ENCODE data around the gene ANXA6.
A peak's percentile ranks its signal among the peaks of the same experiment; 100 is the strongest.
"Not testable (repeated sequence)": the region's sequence is repeated elsewhere in the genome, so short reads cannot be mapped to it uniquely, and the experiment has no call there.

ANXA6 gene

DNA sequence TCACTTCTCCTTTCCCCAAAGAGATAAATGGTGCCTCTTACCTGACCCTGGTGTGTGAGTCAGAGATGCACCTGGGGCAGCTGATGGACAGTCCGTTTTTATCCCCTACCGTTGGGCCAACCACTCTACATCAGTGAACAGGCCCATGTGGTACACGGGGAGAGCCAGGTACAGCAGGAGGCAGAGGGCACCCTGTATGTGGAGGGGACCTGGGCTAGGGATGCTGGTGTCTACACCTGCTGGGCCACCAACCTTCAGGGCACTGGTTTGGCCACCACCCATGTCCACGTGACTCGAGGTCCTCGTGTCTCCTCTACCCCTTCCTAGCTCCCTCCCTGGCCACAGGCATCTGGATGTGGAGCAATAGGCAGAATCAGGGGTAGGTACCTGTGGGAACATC lies 22.7 kb upstream of the ANXA6 start:
- FAIRE-seq = no peak

DNA sequence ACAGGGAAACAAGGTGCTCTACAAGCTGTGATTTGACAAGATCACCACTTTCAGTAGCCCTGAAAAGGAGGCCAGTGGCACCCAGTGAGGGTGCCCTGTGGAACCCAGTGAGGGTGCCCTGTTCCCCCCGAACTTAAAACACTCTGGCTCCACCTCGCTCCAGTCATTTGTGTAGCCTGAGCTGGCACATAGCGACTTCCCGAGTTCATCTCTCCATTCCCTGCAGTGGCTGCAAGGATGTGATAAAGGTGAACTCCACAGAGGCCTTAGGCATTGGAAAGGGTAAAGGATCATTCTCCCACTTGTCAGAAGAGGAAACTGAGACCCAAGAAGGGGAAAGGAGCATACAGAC lies 21.9 kb upstream of the ANXA6 start:
- no peak for FAIRE-seq

DNA sequence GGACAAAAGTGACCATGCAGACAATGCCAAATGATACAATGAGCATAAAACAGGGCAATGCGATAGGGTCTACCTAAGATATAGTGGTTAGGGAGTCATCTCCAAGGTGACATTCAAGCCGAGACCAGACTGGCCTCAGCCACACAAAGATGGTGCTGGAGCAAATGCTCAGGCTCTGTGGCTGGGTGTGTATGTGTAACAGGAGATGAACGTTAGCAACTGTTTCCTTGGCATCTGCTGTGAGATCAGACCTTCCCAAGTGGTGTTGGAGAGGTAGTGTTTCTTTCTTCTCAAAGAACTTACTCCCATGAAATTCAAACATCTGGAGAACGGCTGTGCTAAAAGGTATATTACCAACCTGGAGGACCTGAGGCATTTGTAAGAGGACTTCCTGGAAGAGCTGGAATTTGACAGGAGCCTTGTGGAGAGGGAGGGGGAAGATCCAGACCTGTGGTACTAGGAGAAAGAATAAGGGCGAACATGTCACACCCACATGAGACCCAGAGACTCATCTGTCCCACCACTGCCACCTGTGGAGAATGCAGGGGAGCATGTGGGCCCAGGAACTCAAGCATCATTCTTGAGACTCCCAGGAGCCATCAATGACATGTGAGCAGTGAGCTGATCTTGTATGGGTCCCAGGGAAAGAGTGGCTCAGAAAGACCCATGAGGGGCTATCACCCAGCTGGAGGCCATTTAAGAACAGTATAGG lies 21.4 kb upstream of the ANXA6 start:
- FAIRE-seq = no peak

DNA sequence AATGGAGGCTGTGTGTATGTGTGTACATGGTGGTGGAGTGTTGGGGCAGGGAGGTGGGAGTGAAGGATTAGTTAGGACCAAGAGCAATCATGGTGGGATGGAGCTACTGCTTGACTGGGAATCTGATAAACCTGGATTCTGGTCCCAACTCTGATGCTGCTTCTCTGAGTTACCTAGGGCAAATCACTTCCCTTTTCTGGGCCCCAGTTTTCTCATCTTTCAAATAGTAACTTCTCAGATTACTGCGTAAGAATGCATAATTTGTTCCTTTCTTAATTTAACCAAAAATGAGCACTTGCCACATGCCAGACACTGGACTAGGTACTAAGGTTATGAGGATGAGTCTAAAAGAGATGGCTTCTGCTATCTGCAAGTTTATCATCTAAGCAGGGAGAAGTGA lies 20.8 kb upstream of the ANXA6 start:
- no peak for FAIRE-seq

DNA sequence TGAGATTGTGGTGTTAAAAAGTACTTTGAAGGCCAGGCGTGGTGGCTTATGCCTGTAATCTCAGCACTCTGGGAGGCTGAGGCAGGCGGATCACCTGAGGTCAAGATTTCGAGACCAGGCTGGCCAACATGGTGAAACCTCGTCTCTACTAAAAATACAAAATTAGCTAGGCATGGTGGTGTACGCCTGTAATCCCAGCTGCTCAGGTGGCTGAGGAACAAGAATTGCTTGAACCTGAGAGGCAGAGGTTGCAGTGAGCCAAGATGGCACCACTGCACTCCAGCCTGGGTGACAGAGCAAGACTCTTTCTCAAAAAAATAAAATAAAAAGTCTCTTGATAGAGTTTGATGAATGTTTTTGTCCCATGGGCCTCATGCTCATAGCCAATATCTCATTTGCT lies 18.7 kb upstream of the ANXA6 start:
- FAIRE-seq = not testable (repeated sequence)

DNA sequence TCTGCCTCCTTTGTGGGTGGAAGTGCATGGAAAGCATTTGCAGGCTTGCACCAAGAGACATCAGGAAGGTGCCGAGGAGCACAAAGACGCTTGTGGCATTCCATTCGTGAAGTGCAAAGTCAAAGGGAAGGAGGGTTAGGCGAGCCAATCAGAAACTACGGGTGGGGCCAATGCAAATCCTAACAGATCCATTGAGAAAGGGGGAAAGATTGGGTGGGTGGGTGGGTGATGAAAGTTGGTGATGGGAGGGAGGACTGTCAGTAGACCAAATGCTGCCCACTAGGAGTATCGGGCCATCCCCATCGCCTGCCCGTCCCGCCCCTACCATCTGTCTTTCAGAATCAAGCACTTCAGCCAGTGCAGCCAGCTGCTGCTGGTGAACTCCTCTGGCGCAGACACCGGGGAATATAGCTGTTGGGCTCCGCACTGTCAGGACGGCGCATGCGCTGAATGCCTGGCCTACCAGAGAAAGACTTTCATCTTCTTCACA lies 17.1 kb upstream of the ANXA6 start:
- FAIRE-seq = no peak

DNA sequence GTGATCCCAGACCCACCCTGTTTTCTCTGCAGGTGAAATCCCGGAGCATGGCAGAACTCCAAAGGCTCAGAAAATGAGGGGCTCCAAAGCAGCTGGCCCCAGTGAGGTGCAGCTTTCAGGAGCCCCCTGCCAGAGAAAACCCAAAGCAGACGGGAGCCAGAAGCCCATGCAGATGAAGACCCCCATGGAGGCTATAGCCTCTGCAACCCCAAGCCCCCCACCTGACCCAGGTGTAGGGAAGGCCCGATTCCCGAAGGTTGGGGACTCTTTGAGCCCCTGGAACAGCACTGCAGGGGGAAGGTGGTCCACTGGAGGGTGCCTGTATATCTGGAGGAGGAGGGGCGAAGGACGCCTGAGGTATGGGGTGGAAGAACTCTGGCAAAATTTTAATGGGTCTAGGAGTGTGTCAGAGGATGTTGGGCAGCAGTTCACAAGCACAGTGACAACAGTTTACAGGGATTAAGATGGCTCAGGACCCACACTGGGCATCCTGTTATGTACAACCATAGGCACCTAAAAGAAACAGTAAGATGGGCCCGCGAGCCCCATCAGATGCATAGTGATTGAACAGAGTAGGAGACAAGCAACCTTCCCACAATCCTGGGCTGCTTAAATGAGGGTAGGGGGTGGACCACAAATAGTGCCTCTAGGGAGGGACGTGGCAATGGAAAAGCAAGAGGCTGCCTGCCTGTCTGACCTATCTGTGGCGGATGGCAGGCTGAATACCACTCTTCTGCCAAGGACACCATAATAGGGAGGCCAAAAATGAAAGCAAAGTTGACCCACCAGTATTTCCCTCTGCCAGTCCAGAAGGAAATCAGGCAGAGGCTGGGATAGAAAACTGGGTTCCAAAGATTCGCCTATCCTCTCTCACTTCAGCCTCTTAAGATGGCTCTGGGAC lies 16.4 kb upstream of the ANXA6 start:
- FAIRE-seq = no peak

DNA sequence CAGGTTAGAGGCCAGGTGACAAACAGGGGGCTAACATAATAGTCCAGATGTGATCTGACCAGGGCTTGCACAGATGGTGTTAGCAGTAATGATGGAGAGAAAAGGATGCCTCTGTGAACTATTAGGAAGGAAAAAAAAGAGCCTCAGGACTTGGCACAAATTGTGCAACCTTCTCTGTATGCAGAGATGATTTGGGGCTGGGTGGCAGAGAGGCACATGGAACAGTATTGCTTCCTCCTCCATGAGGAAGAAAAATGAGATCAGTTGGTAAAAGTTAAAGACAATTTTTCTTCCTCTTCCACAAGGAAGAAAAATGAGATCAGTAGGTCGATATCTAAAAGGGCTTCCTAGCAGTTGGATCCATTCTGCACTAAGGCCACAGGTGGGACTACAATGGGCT lies 13.9 kb upstream of the ANXA6 start:
- no peak for FAIRE-seq

DNA sequence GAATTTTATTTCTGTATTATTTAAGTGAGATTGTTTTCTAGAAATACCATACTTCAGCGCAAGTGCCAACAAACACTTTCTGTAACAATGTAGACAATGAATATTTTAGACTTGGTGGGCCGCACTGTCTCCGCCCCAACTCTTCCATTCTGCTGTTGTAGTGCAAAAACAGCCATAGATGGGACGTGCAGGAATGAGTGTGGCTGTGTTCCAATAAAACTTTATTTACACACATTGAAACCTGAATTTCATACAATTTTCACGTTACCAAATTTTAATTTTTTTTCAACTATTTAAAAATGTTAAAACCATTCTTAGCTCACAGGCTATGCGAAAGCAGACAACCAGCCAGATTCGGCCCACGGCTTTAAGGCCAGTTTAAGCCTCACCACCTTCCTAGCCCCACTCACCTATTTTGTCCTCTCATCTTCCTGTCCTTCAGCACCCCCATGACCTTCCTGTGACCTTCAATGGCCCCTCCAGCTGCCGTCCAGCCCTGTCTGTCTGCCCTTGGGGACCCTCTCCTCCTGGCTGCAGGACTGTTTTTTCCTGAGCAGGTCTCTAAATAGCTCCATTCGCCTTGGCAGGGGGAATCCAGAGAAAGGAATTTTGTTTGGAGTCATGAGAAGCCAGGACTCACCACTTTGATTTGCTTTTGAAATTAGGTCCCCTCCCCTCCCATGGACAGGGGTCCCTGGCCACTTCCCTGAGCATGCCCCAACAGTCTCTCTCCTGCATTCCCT lies 11.2 kb upstream of the ANXA6 start:
- no peak for FAIRE-seq

DNA sequence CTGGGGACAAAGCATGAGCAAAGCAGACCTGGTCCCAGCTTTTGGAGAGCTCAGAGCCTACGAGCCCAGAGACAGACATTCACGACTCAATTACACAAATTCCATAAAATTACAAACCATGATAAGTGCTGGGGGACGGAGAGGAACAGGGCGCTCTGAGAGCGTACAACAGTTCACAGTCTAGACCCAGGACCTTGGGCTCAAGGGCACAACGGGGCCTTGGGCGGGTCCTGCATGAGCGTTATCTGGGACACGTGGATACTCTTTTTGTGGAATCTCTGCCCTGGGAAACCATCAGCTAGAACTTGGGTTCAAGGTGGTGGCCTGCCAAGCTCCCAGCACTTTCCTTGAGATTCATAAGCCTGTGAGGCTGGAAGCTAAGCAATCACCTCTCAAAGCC lies 9.4 kb upstream of the ANXA6 start:
- FAIRE-seq = no peak

DNA sequence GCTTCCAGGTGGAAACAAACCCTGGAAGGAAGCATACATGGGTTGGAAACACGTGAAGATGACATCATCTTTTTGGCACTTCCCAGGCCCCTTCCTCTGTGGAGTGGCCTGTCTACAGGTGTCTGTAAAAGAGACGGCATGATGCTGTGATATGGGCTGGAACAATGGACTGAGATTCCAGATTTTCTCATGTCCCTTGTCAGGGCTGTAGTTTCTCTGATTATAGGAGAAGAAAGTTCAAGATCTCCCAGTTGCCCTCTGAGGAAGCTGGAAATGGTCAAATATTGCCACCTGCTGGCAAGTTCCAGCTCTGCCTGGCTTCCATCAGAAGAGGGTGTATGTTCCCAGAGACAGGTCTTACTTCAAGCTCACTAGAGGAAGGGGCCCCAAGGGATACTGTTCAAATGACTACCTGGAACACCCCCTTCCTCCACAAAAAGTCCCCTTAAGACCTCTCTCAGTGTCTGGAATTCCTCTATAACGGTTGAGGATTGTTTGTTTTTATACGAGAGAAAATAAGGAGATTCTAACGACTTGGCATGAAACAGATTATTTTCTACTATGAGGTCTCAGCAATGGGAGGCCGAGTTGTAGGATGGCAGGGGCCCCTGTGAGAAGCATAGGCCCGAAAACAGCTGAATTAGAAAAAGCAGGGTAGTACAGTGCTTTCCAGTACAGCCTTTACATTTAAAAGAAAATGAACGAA lies 7.3 kb upstream of the ANXA6 start:
- peak; percentile 81 for FAIRE-seq

DNA sequence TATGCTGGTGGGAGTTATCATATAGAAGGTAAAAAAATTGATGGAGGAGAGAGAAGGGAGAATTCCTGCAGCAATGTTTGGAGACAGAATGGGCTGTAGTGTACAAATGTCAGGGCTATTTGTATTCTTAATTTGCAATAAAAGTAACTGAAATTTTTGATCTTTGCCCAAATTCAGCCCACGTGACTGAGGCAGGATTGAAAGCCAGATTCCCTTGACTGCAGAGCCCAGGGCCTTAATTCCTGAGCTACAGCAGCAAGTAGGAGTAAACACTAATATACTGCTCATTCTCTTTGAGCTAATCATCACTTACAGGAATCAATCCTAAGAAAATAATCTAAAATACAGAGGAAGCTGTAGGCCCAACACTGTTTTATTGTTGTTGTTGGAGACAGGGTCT lies 5.2 kb upstream of the ANXA6 start:
- no peak for FAIRE-seq

DNA sequence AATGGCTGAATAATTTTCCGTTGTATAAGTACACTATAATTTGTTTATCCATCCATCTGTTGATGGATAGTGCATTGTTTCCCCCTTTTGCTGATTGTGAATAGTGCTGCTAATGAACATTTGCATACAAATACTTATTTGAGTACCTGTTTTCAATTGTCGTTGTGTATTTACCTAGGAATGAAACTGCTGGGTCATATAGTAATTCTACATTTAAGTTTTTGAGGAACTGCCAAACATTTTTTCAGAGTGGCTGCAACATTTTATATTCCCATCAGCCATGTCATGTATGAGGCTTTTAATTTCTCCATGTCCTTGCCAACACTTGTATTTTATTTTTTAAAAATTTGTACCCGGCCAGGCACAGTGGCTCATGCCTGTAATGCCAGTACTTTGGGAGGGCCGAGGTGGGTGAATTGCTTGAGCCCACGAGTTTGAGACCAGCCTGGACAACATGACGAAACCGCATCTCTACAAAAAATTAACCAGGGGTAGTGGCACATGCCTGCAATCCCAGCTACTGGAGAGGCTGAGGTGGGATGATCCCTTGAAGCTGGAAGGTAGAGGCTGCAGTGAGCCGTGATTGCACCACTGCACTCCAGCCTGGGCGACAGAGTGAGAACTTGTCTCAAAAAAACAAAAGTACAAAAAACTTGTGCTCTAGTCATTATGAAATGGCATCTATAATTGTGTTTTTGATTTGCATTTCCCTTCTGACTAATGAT lies 2.2 kb upstream of the ANXA6 start:
- no peak for FAIRE-seq

DNA sequence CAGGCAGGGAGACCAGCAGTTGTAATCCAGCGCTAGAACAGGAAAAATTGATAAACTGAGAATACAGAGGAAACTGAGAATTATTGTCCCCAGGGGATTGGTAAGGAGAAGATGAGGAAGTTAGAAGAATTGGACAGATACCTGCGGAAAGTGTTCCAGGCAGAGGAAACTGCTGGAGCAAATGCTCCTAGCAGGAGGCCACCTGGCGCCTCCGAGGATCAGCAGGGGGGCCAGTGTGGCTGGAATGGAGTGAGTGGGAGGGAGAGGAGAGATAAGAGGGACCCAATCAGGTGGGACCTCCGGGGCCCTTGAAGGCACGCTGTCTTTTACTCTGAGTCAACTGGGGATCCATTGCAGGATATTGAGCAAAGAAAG lies 695 bp upstream of the ANXA6 start:
- no peak for FAIRE-seq

DNA sequence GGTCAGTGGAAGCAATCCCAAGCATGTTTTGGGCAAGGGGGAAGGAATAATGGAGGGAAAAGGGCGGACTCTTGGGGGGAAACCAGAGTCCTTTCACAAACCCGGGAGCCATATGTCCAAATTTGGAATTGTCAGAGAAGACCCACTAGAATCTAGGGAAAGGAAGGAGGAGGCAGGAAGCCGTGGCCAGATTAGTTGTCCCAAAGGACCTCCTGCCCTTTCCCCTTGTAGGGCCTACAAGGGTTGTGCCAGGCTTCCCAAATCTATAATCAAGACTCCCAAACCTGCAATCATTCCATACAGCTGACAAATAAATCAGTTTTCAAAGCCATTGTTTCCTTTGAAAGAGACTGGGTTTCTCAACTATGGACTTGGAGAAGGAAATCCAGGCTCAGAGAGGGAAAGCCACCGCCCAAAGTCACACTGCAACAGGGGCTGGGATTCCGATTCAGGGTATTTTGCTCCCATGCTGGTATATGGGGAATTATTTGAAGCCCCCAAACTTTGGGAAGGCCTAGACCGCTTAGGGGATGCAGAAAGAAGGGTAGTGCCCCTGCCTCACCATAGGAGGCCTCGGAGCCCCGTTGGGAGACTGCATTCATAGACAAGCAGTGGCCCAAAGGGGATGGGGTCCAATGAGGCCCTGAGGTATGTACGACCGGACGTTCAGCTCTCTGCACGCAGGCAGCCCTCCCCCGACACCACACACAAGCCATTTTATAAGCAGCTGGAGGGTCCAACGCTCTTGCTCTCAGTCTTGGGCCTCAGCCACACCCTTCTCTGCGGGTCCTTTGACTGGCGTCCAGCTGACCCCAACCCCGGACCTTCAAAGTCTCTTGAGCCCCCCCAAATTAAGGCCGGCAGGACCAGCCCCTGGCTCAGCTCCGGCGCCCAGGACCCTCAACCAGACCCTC lies 815 bp downstream of the ANXA6 start:
- no peak for FAIRE-seq

DNA sequence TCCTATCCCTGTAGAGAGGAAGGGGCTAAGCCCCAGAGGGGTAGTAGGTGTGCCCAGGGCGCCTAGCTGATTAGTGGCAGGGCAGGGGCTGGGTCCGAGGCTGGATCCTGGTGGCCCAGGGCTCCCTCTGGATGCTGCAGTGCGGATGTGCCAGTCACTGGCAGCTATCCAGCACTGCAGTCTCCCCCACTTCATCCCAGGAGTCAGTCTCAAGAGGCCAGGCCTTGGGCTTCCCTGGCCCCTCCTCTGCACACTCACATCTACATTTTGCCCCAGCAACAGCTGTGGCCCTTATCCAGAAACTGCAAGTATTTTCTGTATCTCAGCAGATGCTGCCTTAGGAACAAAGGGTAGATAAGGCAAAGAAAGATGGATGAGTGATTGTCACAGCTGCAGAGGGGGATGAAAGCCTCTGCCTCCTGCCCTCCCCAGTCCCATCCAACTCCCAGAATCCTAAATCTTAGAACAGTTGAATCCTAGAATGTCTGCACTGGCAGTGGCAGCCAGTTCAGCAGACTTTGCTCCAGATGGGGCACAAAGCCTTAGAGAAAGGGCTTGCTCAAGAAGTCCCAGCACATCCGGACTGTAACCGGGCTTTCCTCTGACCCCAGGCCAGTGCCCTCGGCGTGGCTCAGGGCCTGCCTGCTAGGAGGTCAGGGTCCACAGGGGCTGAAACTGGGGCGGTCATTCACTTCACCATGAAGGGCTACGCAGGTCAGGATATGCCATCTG lies 1.6 kb downstream of the ANXA6 start:
- FAIRE-seq = no peak

DNA sequence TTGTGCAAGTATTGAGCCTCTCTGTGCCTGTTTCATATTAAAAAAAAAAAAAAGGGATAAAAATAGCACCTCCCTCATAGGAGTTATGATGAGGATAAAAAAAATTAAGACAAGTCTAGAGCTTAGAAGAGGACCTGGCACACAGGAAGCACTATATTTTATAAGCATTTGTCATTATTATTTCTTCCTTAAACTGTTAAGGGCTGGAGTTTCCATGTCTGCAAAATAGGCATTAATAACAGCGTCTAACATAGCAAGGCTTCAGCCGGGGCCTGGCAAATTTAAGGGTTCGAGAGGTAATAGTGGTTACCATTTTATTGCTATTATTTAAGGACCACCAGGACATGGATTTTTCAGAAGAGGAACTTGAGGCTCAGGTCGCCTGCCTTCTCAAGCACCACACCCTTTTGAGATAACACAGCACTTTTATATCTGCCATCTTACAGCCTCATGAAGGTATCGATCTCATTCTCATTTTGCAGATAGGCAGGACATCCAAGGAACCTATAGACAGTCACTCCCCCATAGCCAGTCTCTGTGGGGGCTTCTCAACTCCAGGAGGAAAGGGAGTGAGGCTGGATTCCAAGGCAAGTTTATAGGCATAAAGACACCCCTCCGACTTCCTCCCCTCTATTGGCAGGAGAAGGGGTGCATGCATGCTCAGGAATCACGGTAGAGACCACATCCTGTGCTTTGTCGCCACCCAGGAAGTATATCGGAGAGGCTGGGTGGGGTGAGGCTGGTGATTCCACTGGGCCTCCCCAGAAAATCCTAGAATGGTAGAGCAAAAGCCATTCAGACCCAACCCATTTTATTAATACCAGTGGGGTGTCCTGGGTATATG lies 2.4 kb downstream of the ANXA6 start:
- no peak for FAIRE-seq

DNA sequence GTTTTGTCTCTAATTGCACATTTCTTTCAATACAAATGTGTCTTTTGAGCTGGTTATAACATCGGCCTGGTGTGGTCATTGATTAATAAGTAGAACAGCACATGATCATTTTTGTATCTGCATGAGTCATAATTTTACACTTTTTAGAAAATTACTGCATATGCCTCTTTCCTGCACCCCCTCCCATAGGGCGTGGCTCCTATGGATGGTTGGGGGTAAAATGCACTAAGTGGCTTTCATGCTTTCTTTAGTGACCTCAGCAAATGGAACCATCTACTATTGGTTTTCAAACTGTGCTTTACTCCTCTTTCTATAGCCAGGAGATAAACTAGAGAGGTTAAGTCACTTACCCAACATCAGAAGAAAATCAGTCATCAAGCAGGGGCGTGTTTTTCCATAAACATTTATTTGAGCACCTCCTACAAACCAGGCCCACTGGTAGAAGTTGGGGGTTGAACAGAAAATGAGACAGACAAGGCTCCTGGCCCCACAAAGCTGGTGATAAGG lies 3.8 kb downstream of the ANXA6 start:
- no peak for FAIRE-seq

DNA sequence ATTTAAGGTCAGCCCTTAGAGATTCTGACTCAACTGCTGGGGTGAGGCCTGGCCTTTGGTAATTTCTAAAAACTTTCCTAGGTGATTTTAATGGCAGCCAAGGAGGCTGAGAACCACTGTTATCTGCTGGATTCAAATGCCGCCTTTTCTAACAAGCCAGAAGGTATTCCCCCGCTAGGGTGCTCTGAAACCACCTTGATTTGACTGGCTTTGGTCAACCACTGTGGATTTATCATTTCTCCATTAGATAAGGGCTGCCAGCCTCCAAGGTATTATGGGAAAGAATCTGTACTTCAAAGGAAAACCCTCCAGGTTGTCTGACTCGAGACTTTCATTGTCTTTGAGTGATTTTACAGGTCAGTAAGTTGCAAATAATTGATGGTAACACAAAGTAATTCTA lies 4.3 kb downstream of the ANXA6 start:
- FAIRE-seq = no peak

Measured in G401.6 (cell line).